Measurements from ENCODE around the gene ADAMTS20.
"Not testable (repeated sequence)": the region's sequence is repeated elsewhere in the genome, so short reads cannot be mapped to it uniquely, and the experiment has no call there.

DNA sequence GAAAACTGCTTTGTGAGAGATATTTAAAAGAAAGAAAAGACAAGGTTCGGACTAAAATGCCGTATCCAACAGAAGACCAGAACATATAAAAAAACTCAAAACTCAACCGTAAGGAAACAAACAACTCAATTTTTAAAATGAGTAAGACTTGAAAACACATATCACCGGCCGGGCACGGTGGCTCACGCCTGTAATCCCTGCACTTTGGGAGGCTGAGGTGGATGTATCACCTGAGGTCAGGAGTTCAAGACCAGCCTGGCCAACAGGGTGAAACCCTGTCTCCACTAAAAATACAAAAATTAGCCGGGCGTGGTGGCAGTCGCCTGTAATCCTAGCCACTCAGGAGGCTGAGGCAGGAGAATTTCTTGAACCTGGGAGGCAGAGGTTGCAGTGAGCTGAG lies 192.0 kb downstream of the ADAMTS20 start:
- TF ChIP-seq EZH2 (IDR thresholded peaks at IDR 0.05; ENCODE audit: borderline replicate concordance, low read depth, low read length, severe bottlenecking), result not testable (repeated sequence)
- TF ChIP-seq, protein P1, sequence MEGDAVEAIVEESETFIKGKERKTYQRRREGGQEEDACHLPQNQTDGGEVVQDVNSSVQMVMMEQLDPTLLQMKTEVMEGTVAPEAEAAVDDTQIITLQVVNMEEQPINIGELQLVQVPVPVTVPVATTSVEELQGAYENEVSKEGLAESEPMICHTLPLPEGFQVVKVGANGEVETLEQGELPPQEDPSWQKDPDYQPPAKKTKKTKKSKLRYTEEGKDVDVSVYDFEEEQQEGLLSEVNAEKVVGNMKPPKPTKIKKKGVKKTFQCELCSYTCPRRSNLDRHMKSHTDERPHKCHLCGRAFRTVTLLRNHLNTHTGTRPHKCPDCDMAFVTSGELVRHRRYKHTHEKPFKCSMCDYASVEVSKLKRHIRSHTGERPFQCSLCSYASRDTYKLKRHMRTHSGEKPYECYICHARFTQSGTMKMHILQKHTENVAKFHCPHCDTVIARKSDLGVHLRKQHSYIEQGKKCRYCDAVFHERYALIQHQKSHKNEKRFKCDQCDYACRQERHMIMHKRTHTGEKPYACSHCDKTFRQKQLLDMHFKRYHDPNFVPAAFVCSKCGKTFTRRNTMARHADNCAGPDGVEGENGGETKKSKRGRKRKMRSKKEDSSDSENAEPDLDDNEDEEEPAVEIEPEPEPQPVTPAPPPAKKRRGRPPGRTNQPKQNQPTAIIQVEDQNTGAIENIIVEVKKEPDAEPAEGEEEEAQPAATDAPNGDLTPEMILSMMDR (IDR thresholded peaks at IDR 0.05; ENCODE audit: borderline replicate concordance, extremely low read depth, low read length, poor library complexity, severe bottlenecking), result not testable (repeated sequence)
